CD4-positive, alpha-beta T cell treated with Interleukin-15 for 1 hour (primary cell): Measurements from ENCODE around the gene DIDO1.

ENCODE experiments used
- DNase-seq: peaks from one replicate; pipeline ENCODE4 v3.0.0-alpha.2; 2020

Gene DIDO1

DNA sequence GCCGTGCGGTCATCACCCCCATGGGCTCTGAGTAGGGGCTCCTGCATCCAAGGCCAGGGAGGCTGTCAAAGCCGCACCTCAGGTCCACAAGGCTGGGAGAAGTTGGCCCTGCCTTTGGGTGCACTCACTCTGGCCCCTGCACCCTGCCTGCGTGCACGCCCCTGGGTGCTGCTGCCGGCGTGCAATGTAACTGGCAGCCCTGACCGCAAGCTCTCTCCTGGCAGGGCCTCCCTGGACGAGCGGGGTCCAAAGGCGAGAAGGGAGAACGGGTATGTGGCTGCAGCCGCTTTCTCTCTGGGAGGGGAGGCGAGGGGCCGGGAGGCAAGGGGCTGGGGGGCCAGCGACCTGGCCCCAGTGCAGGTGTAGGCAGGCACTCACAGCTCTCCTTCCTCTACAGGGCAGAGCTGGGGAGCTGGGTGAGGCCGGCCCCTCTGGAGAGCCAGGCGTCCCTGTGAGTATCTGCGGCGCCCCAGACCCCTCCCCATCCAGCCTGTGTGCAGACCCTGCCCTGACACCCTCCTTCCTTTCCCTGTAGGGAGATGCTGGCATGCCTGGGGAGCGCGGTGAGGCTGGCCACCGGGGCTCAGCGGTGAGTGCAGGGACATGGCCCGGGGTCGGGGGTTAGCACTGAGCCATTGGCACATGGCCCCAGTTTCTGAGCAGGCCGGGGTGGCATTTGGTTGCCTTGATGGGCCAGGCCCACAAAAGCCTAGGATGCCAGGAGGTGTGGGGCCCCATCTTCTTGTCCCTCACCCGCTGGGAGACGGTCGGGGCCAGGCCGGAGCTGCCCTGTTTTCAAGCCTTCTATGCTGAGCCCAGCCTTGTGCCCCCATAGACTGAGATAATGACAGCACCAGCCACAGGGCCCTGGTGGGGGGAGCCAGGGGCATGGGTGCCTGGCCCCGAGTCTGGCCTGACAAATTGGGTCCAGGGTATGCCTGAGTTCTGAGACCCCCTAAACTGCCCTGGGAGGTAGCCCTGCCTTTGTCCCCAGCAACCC, 96.8 kb downstream of the DIDO1 start:
- no peak for DNase-seq

- no peak for DNase-seq
These were observed 97.6 kb downstream of the DIDO1 start for GRCh38 chr20:62828511-62829230.

- DNase-seq = no peak
These were observed 98.3 kb downstream of the DIDO1 start for GRCh38 chr20:62828051-62828450.
